Measurements from ENCODE around the gene ADM.

ADM gene

GRCh38 chr11:10329935-10330334 lies 25.1 kb downstream of the ADM start:
- no peak for DNase-seq

- no peak for DNase-seq
Observed at GRCh38 chr11:10331548-10332289, 26.8 kb downstream of the ADM start.

GRCh38 chr11:10333490-10333889 lies 28.6 kb downstream of the ADM start:
- no peak for DNase-seq

GRCh38 chr11:10338287-10338686 lies 33.4 kb downstream of the ADM start:
- peak; percentile 50 for DNase-seq

- no peak for DNase-seq
Observed at GRCh38 chr11:10348650-10349280, 43.9 kb downstream of the ADM start.

- DNase-seq = no peak
Observed at GRCh38 chr11:10349281-10349665, 44.4 kb downstream of the ADM start.

- DNase-seq = no peak
Observed at GRCh38 chr11:10349806-10350205, 44.9 kb downstream of the ADM start.

- DNase-seq = no peak
Observed at GRCh38 chr11:10350334-10350733, 45.5 kb downstream of the ADM start.

GRCh38 chr11:10351435-10351764 lies 46.5 kb downstream of the ADM start:
- no peak for DNase-seq

GRCh38 chr11:10351765-10352641 lies 47.1 kb downstream of the ADM start:
- DNase-seq = no peak

GRCh38 chr11:10352921-10353550 lies 48.2 kb downstream of the ADM start:
- DNase-seq = no peak

- no peak for DNase-seq
Observed at GRCh38 chr11:10354389-10354788, 49.5 kb downstream of the ADM start.

- DNase-seq = no peak
Observed at GRCh38 chr11:10355257-10355661, 50.4 kb downstream of the ADM start.

GRCh38 chr11:10356161-10356560 lies 51.3 kb downstream of the ADM start:
- no peak for DNase-seq
